SH-SY5Y (cell line): ENCODE data around the gene CYB561D2.

Experiments
- GATA2 ChIP-seq: IDR thresholded peaks from 2 replicates; pipeline ENCODE4 v1.6.1; 2011; ENCODE audit warnings: mild to moderate bottlenecking, low read depth, low read length
- GATA3 ChIP-seq: IDR thresholded peaks from 2 replicates; pipeline ENCODE4 v1.6.1; 2011; ENCODE audit warnings: low read depth, mild to moderate bottlenecking, low read length, moderate library complexity

GRCh38 chr3:50350213-50350526 is 492 bp upstream of the CYB561D2 start:
- TF ChIP-seq GATA3, result no peak
- no peak for TF ChIP-seq GATA2
